ENCODE data around the gene NR3C1.

NR3C1 gene

GRCh38 chr5:143362664-143363227, 40.7 kb downstream of the NR3C1 start:
- no peak for DNase-seq (ENCODE audit: low read depth)

GRCh38 chr5:143361438-143361837, 42.0 kb downstream of the NR3C1 start:
- no peak for DNase-seq (ENCODE audit: low read depth)

GRCh38 chr5:143360755-143361154, 42.7 kb downstream of the NR3C1 start:
- no peak for DNase-seq (ENCODE audit: low read depth)

GRCh38 chr5:143359869-143360268, 43.6 kb downstream of the NR3C1 start:
- DNase-seq (ENCODE audit: low read depth): no peak

- DNase-seq (ENCODE audit: low read depth): no peak
Measured at GRCh38 chr5:143356855-143357583, 46.5 kb downstream of the NR3C1 start.

- peak; percentile 97 for DNase-seq (ENCODE audit: low read depth)
Measured at GRCh38 chr5:143355710-143356109, 47.8 kb downstream of the NR3C1 start.

GRCh38 chr5:143354025-143354424, 49.5 kb downstream of the NR3C1 start:
- no peak for DNase-seq (ENCODE audit: low read depth)

- no peak for DNase-seq (ENCODE audit: low read depth)
Measured at GRCh38 chr5:143352691-143353090, 50.8 kb downstream of the NR3C1 start.

- peak; percentile 90 for DNase-seq (ENCODE audit: low read depth)
Measured at GRCh38 chr5:143350751-143351602, 52.5 kb downstream of the NR3C1 start.

- no peak for DNase-seq (ENCODE audit: low read depth)
Measured at GRCh38 chr5:143350341-143350740, 53.1 kb downstream of the NR3C1 start.

GRCh38 chr5:143349177-143349576, 54.3 kb downstream of the NR3C1 start:
- peak; percentile 45 for DNase-seq (ENCODE audit: low read depth)

- DNase-seq (ENCODE audit: low read depth): no peak
Measured at GRCh38 chr5:143347698-143348344, 55.7 kb downstream of the NR3C1 start.

GRCh38 chr5:143347046-143347445, 56.4 kb downstream of the NR3C1 start:
- DNase-seq (ENCODE audit: low read depth): no peak

GRCh38 chr5:143345671-143346440, 57.6 kb downstream of the NR3C1 start:
- DNase-seq (ENCODE audit: low read depth): no peak

- DNase-seq (ENCODE audit: low read depth): no peak
Measured at GRCh38 chr5:143343042-143343441, 60.4 kb downstream of the NR3C1 start.

- DNase-seq (ENCODE audit: low read depth): no peak
Measured at GRCh38 chr5:143342607-143343006, 60.9 kb downstream of the NR3C1 start.

GRCh38 chr5:143341807-143342570, 61.5 kb downstream of the NR3C1 start:
- peak; percentile 77 for DNase-seq (ENCODE audit: low read depth)

GRCh38 chr5:143340891-143341685, 62.4 kb downstream of the NR3C1 start:
- no peak for DNase-seq (ENCODE audit: low read depth)

- DNase-seq (ENCODE audit: low read depth): peak; percentile 32
Measured at GRCh38 chr5:143338658-143339366, 64.7 kb downstream of the NR3C1 start.

Data from ELR (cell line).